HEK293 (cell line): ENCODE results near the gene RRAS.

Experiments used
- CTCF ChIA-PET: fragments of 350-600 bp; formaldehyde crosslinking; extraction: SDS; loops from one replicate; lab custom pipeline; 2021; ENCODE audit warnings: antibody characterized with exemption; lab: Yijun Ruan, JAX
- POLR2A ChIA-PET: fragments of 300-600 bp; formaldehyde crosslinking; extraction: SDS; loops from one replicate; lab custom pipeline; 2020; ENCODE audit warnings: antibody characterized with exemption, inconsistent platforms; lab: Yijun Ruan, JAX
- H3K27ac ChIP-seq: fragments of 200-500 bp; sonication (Bioruptor generic); 2 replicates; pipeline ENCODE4 v1.5.1; 2014; ENCODE audit warnings: low read depth, low read length, control low read depth, inconsistent platforms; ENCODE audit errors: extremely low read depth
- H3K36me3 ChIP-seq, 2 experiments: fragments of 200-500 bp in 1 of 2; sonication (Bioruptor generic) in 1 of 2; 1 replicate in 1 of 2; 2 replicates in 1 of 2; pipeline ENCODE4 v1.5.1; 2014 to 2017; ENCODE audit warnings: inconsistent platforms in 2 of 2, low read length in 2 of 2; ENCODE audit not compliant: control insufficient read depth in 2 of 2, insufficient read depth in 1 of 2
- H3K4me1 ChIP-seq: fragments of 200-500 bp; sonication (Bioruptor generic); 2 replicates; pipeline ENCODE4 v1.5.1; 2014; ENCODE audit warnings: mild to moderate bottlenecking, low read length, inconsistent platforms; ENCODE audit not compliant: control insufficient read depth, insufficient read depth
- H3K4me3 ChIP-seq: 2 replicates; pipeline ENCODE4 v1.5.1; 2011; ENCODE audit warnings: low read depth, mild to moderate bottlenecking, control low read depth, low read length, moderate library complexity
- H3K9me3 ChIP-seq: fragments of 200-500 bp; sonication (Bioruptor generic); 2 replicates; pipeline ENCODE4 v1.5.1; 2014; ENCODE audit warnings: low read depth, low read length, inconsistent platforms; ENCODE audit not compliant: control insufficient read depth, insufficient read depth
- GFI1B ChIP-seq: fragments of 450-650 bp; formaldehyde crosslinking; IDR thresholded peaks from 2 replicates; pipeline ENCODE4 v1.5.1; 2016; ENCODE audit warnings: missing biosample characterization, missing genetic modification characterization
- GLIS1 ChIP-seq: fragments of 450-650 bp; formaldehyde crosslinking; IDR thresholded peaks from 2 replicates; pipeline ENCODE4 v1.5.1; 2016; ENCODE audit warnings: missing biosample characterization, missing genetic modification characterization
- REPIN1 ChIP-seq: fragments of 450-650 bp; formaldehyde crosslinking; IDR thresholded peaks from 2 replicates; pipeline ENCODE4 v1.5.1; 2017; ENCODE audit warnings: missing biosample characterization, missing genetic modification characterization, low read depth
- SALL2 ChIP-seq: fragments of 450-650 bp; formaldehyde crosslinking; IDR thresholded peaks from 2 replicates; pipeline ENCODE4 v1.5.0; 2017; ENCODE audit warnings: missing biosample characterization, mild to moderate bottlenecking, missing genetic modification characterization, borderline replicate concordance
- SCRT1 ChIP-seq: fragments of 450-650 bp; formaldehyde crosslinking; IDR thresholded peaks from 2 replicates; pipeline ENCODE4 v1.5.1; 2016; ENCODE audit warnings: missing biosample characterization, missing genetic modification characterization, borderline replicate concordance
- WT1 ChIP-seq: fragments of 450-650 bp; formaldehyde crosslinking; IDR thresholded peaks from 2 replicates; pipeline ENCODE4 v1.5.1; 2016; ENCODE audit warnings: missing biosample characterization, missing genetic modification characterization
- ZBTB21 ChIP-seq: fragments of 450-650 bp; formaldehyde crosslinking; IDR thresholded peaks from 2 replicates; pipeline ENCODE4 v1.5.1; 2017; ENCODE audit warnings: missing biosample characterization, missing genetic modification characterization
- ZFP69B ChIP-seq: fragments of 450-650 bp; formaldehyde crosslinking; IDR thresholded peaks from 2 replicates; pipeline ENCODE4 v1.5.1; 2016; ENCODE audit warnings: missing biosample characterization, missing genetic modification characterization
- ZNF140 ChIP-seq: fragments of 450-650 bp; formaldehyde crosslinking; IDR thresholded peaks from 2 replicates; pipeline ENCODE4 v1.5.1; 2016; ENCODE audit warnings: missing biosample characterization, missing genetic modification characterization
- ZNF266 ChIP-seq: fragments of 450-650 bp; formaldehyde crosslinking; IDR thresholded peaks from 2 replicates; pipeline ENCODE4 v1.5.1; 2016; ENCODE audit warnings: missing biosample characterization, missing genetic modification characterization, low read depth
- ZNF274 ChIP-seq, 2 experiments: fragments of 200-500 bp in 1 of 2; fragments of 450-650 bp in 1 of 2; sonication (Bioruptor generic) in 1 of 2; formaldehyde crosslinking in 1 of 2; IDR thresholded peaks; 2 replicates each; pipeline versions ENCODE4 v1.5.1 to v1.6.1; 2014 to 2016; ENCODE audit warnings: borderline replicate concordance in 1 of 2, inconsistent platforms in 1 of 2, low read length in 1 of 2, missing biosample characterization in 1 of 2, missing genetic modification characterization in 1 of 2
- ZNF341 ChIP-seq: fragments of 450-650 bp; formaldehyde crosslinking; IDR thresholded peaks from 2 replicates; pipeline ENCODE4; 2016; ENCODE audit warnings: low read depth, missing biosample characterization, missing genetic modification characterization
- ZNF529 ChIP-seq: fragments of 450-650 bp; formaldehyde crosslinking; IDR thresholded peaks from 2 replicates; pipeline ENCODE4 v1.5.1; 2017; ENCODE audit warnings: missing genetic modification characterization, missing biosample characterization; ENCODE audit not compliant: insufficient replicate concordance
- ZNF600 ChIP-seq: fragments of 450-650 bp; formaldehyde crosslinking; IDR thresholded peaks from 2 replicates; pipeline ENCODE4 v1.5.1; 2016; ENCODE audit warnings: missing biosample characterization, missing genetic modification characterization
- ZNF610 ChIP-seq: fragments of 450-650 bp; formaldehyde crosslinking; IDR thresholded peaks from 2 replicates; pipeline ENCODE4 v1.5.1; 2016; ENCODE audit warnings: missing biosample characterization, missing genetic modification characterization, borderline replicate concordance
- ZNF664 ChIP-seq: fragments of 450-650 bp; formaldehyde crosslinking; IDR thresholded peaks from 2 replicates; pipeline ENCODE4 v1.5.1; 2016; ENCODE audit warnings: missing biosample characterization, missing genetic modification characterization
- TF ChIP-seq, protein P1 (sequence below): fragments of 450-650 bp; formaldehyde crosslinking; IDR thresholded peaks from 2 replicates; pipeline ENCODE4 v1.5.1; 2016; ENCODE audit warnings: missing biosample characterization, missing genetic modification characterization
- TF ChIP-seq, protein P2 (sequence below): fragments of 450-650 bp; formaldehyde crosslinking; IDR thresholded peaks from 2 replicates; pipeline ENCODE4 v1.5.1; 2016; ENCODE audit warnings: missing biosample characterization, missing genetic modification characterization
- TF ChIP-seq, protein P3 (sequence below): fragments of 450-650 bp; formaldehyde crosslinking; IDR thresholded peaks from 2 replicates; pipeline ENCODE4 v1.5.1; 2017; ENCODE audit warnings: missing biosample characterization, missing genetic modification characterization

RRAS gene

GRCh38 chr19:49687566-49688316 lies 47.8 kb upstream of the RRAS start (continued):
- TF ChIP-seq, protein P1, sequence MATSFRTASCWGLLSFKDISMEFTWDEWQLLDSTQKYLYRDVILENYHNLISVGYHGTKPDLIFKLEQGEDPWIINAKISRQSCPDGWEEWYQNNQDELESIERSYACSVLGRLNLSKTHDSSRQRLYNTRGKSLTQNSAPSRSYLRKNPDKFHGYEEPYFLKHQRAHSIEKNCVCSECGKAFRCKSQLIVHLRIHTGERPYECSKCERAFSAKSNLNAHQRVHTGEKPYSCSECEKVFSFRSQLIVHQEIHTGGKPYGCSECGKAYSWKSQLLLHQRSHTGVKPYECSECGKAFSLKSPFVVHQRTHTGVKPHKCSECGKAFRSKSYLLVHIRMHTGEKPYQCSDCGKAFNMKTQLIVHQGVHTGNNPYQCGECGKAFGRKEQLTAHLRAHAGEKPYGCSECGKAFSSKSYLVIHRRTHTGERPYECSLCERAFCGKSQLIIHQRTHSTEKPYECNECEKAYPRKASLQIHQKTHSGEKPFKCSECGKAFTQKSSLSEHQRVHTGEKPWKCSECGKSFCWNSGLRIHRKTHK (tag by site-specific recombination): no peak
- TF ChIP-seq ZBTB21 (tag by site-specific recombination) (no peak), ZNF529 (tag by site-specific recombination) (no peak), ZNF341 (no peak), ZNF600 (no peak), GLIS1 (tag by site-specific recombination) (no peak), SCRT1 (no peak), GFI1B (tag by site-specific recombination) (no peak), SALL2 (no peak)
- TF ChIP-seq, protein P2, sequence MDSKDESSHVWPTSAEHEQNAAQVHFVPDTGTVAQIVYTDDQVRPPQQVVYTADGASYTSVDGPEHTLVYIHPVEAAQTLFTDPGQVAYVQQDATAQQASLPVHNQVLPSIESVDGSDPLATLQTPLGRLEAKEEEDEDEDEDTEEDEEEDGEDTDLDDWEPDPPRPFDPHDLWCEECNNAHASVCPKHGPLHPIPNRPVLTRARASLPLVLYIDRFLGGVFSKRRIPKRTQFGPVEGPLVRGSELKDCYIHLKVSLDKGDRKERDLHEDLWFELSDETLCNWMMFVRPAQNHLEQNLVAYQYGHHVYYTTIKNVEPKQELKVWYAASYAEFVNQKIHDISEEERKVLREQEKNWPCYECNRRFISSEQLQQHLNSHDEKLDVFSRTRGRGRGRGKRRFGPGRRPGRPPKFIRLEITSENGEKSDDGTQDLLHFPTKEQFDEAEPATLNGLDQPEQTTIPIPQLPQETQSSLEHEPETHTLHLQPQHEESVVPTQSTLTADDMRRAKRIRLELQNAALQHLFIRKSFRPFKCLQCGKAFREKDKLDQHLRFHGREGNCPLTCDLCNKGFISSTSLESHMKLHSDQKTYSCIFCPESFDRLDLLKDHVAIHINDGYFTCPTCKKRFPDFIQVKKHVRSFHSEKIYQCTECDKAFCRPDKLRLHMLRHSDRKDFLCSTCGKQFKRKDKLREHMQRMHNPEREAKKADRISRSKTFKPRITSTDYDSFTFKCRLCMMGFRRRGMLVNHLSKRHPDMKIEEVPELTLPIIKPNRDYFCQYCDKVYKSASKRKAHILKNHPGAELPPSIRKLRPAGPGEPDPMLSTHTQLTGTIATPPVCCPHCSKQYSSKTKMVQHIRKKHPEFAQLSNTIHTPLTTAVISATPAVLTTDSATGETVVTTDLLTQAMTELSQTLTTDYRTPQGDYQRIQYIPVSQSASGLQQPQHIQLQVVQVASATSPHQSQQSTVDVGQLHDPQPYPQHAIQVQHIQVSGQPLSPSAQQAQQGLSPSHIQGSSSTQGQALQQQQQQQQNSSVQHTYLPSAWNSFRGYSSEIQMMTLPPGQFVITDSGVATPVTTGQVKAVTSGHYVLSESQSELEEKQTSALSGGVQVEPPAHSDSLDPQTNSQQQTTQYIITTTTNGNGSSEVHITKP (tag by site-specific recombination): peak; percentile 39

DNA sequence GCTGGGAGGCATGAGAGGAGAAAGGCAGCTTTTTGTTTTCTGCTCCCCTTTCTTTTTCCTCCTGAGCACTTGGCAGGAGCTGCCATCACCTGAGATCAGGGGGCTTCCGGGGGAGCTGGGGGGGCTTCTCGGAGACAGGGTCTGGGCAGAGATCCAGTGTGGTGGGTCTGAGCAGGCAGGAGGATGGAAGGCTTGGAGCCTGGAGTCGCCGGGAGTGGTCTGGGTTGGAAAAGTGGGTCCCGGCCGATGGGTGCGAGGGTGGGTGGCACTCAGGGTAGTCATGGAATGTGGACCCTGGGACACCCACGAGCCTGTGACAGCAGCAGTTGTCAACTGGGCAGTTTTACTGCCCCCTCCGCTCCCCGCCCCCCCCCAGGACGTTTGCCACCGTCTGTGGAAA lies 47.2 kb upstream of the RRAS start:
- no peak overlapping the region for H3K4me3 ChIP-seq
- POLR2A ChIA-PET: interaction anchor here (0.5 kb wide), 1 partner anchor 19 kb away, joined by 3 read pairs; no protein-coding TSS in a partner anchor
- H3K36me3 ChIP-seq: peaks cover 29 to 65% of the 10 kb centered on the region in 2 experiments
- TF ChIP-seq ZFP69B (tag by site-specific recombination): no peak
- TF ChIP-seq ZNF140 (tag by site-specific recombination): no peak
- TF ChIP-seq REPIN1 (tag by site-specific recombination): no peak
- no peak for TF ChIP-seq WT1 (tag by site-specific recombination)
- no peak for TF ChIP-seq ZNF610
- TF ChIP-seq ZNF266 (tag by site-specific recombination): no peak
- TF ChIP-seq, protein P3, sequence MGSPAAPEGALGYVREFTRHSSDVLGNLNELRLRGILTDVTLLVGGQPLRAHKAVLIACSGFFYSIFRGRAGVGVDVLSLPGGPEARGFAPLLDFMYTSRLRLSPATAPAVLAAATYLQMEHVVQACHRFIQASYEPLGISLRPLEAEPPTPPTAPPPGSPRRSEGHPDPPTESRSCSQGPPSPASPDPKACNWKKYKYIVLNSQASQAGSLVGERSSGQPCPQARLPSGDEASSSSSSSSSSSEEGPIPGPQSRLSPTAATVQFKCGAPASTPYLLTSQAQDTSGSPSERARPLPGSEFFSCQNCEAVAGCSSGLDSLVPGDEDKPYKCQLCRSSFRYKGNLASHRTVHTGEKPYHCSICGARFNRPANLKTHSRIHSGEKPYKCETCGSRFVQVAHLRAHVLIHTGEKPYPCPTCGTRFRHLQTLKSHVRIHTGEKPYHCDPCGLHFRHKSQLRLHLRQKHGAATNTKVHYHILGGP: no peak
- no peak for TF ChIP-seq ZNF274 (IDR thresholded peaks at IDR 0.05; ENCODE audit: low read length)
- TF ChIP-seq ZNF274 (tag by site-specific recombination; IDR thresholded peaks at IDR 0.05; ENCODE audit: borderline replicate concordance): no peak
- no peak for TF ChIP-seq ZNF664 (tag by site-specific recombination)
- no peak overlapping the region for H3K27ac ChIP-seq
- H3K9me3 ChIP-seq: no peaks in the 10 kb centered on the region
- H3K4me1 ChIP-seq: peaks cover 8% of the 10 kb centered on the region
- CTCF ChIA-PET: no interaction called here
